NCI-H1436 treated with DMSO at 0.1 percent for 48 hours (cell line): ENCODE measurements around the gene FAM131B.
"Not testable (repeated sequence)": the region's sequence is repeated elsewhere in the genome, so short reads cannot be mapped to it uniquely, and the experiment has no call there.

Source experiments
- DNase-seq: peaks from one replicate; lab custom pipeline; 2025; lab: John Stamatoyannopoulos, UW

The FAM131B gene

DNA sequence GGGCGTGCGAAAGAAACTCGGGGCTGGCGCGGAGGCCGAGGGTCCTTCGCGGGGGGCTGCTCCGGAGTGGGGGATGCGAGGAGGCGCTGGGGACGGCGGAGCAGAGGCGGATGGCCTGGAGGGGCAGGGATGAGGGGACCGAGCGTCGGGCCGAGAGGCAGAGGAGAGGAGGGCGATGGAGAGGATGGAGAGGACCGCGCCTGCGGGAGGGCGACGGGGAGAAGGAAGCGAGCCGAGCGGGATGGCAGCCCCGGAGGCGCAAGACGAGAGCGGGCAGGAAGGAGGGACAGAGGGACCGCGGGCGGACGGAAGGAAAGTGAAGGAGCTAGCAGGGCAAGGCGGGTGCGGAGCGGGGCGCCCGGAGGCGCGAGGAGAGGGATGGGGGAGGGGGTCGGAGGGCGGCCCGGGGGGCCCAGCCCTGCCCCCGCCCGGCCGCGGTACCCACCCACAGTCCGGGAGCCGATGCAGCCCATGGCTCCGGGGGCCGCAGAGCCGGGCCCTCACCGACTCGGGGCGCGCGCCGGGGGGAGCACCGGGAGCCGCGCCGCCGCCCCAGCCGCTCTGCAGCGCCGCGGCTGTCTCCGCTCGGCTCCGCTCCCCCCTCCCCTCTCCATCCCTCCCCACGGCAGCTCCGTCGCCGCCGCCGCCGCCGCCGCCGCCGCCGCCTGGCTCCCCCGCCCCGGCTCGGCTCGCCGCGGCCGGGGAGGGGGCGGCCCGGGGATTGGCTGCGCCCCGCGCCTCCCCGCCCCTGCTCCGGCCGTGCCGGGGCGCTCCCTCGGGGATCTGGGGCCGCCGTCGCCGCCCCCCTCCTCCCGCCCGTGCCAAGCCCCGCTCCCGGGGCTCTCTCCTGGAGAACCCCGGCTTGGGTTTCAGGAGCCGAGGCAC, at the start of gene FAM131B:
Gene FAM131B (minus strand): TSS at position 583 of the 885 bp plus-strand sequence. CDS start 110 bp downstream, at position 473.
- DNase-seq: no peak

DNA sequence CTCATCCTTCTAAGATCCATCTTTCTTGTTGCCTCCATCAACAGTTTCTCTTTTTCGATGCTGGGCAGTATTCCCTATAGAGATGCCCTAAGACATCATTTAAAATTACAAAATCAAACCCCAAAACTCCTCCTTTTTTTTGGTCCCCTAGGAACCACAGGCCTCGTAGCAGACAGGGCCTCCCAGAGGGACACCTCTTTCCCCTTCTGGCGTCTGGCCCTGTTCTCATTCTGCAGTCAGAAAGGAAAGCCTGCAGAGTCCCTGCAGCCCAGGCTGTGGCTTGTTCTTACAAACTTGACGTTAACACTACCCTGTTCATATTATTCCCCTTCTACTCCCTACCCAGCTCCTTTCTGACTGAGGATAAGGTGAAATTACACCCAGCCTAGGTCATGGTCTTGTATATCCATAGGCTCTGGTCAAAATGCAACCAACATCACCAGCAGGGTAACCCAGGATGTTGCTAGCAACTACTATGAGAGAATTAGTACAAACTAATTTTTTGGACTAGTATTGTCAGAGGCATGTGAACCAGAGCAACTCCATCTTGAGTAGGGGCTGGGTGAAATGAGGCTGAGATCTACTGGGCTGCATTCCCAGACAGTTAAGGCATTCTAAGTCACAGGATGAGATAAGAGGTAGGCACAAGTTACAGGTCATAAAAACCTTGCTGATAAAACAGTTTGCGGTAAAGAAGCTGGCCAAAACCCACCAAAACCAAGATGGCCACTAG, 49.6 kb upstream of the FAM131B start:
- DNase-seq: no peak

DNA sequence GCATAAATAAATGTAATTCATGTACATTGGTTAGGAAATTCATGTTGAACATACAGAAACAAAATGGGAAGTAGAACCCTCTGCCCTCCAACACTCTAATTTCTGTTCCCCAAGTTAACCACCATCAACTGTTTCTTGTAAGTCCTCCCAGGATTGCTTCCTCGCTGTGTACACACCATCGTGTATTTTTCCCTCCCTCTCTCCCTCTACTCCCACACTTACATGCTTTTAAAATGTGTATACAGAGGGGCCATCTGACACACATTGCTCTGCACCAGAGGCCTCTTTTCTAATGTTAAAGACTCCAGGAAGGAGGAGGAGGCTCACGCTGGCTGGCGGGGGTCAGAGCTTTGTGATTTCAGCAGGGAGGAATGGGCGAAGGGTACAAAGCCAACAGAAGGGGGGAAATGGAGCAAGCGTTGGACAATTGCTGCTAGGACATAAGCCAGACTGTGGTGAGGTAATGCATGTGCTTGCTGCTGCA, 48.0 kb upstream of the FAM131B start:
- no peak for DNase-seq

DNA sequence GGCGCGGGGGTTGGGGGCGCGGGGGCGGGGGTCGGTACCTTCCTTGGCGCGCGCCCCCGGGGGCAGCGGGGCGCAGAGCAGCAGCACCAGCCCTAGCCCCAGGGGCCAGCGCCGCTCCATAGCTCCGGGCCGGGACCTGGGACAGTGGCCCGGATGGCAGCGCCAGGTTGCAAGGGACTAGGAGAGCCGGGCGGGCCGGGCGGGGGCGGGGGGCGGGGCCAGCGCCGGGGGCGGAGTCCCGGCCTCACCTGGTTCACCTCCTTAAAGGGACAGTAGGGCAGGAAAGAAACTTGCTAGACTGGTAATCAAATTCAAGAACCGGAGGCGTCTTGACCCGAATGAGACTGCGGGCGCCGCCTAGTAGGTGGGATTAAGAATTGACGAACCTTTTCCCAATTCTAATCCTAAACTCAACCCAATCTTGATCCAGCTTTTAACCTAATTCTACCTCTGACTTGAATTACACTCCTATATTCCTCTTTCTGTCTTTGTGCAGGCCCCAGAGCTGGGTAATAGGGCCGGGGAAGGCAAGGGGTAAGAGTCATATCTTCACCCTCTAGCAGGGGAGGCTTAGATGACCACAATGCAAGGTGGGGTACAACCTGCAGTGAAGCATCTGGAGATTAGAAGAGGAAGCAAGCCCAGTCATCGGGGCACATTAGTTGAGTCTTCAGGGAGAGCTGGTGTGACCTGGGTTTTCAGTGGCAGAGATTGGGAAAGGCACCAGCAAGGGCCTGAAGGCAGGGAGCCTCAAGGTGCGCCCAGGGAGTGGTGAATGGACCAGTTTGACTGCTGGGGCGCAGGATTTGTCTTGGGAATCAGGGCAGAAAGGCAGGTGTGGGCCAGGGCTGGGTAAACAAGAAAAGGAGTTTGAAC, 46.4 kb upstream of the FAM131B start, which contains the start of gene EPHA1:
Gene EPHA1 (minus strand): TSS at position 171 of the 876 bp plus-strand sequence. CDS start 51 bp downstream, at position 120.
- DNase-seq: no peak

DNA sequence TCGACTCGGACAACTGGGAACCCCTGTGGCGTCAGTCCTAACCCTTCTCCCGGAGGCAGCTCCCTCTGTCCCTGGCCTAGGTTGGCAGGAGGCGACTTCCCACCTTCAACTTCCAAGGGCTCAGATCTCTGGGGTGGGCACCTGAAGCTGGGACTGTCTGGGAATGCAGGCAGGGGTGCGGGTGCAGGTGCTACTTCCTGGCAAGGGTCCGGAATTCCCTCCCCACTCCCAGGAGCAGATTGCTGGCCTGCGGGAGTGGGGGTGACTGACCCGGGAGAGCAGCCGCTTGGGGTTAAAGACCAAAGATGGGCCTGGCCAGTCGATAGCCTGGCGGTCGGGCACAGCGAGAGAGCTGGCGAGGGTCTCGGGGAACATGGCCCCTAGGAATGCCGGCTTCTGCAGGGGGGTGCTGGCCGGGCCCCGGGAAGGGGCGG, 45.8 kb upstream of the FAM131B start:
- DNase-seq: no peak

DNA sequence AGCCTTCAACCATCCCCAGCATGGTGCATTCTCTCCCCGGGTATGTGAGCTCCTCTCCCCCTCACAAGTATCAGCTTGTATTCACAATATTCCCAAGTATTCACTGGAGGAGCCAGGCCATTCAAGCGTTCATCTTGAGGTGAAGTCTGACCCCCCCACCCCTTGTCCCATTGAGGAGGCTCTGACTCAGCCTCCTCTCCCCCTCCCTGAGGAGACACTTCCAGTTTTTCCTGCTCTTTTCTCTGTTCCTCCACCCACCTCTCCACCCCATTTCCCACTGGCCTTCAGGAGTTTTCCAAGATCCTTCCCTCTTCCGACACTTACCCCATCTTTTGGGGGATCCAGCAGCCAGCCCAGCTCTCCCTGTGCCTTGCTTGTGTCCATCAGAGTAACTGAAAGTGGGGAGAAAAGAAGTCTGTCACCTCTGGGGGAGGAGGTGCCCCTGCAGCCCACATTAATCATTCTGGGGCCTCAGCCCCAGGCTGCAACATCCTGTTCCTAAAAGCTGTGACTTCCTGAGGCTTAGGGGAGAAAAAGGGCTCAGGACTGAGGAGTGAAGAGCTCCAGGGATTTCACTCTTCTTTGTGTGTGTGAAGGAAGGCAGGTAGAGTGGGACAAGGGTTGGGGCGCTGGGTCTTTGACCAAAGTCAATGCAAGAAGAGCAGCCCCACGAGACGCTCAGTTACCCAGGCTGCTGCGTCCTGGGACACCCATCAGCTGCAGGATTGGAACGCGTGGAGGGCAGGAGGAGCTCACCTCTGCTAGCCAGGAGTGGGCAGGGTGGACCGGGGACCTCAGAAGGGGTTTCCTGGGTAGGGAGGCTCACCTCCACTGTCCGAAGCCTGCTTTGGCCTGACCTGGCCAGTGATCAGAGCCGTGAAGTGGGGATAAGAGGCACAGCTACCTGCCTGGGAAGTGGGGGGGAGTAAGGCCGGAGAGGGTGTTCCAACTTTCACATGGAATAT, 45.1 kb upstream of the FAM131B start:
- DNase-seq: no peak

DNA sequence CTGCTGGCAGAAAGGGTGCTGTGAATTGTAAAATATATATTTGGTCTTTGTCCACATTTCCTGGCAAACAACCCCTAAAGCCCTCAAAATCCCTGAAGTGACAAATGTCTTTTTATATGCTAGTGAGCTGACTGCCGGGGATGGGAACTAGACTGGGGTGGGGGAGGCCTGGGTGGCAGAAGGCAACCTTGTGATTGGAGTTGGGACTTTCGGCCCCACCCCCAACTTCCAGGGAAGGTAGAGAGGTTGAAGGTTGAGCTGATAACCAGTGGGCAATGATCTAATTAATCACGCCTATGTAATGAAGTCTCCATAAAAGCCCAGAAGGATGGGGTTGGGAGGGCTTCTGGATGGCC, 43.5 kb upstream of the FAM131B start:
- DNase-seq: no peak

DNA sequence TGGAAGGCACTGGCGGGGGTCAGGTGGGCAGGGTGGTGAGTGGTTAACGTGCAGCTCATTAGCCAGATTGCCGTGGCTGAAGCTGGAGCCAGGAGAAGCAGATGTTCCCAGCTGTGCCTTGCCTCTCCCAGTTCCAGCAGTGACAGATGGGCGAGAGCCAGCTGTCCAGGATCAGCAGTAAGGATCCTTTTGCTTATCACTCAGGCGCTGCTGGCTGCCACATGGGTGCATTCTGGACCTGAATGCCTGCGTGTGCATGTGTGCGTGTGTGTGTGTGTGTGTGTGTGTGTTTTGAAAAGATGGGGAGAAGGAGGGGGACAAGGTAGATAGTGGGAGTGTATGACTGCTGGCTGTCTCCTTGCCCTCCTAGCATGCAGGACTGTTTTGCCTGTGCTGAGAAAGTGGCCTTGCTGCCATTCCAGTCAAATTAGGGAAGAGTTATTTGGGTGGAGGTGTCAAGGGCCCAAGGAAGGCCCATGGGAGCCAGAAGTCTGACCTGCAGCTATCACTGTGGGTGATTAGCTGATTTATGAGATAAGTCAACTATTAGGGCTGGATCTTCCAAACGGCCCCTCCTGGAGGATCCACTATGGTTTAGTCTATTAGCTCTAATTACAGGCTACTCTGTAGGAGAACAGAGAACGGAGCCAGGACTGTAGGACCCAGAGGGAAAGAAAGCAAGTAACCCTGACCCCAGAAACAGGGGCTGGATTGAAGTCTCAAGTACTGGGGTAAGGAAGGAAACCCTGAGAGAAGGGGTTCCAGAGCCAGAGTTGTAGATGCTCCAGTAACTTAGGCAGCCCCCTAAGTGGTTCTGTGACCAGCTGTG, 42.9 kb upstream of the FAM131B start:
- DNase-seq: no peak

DNA sequence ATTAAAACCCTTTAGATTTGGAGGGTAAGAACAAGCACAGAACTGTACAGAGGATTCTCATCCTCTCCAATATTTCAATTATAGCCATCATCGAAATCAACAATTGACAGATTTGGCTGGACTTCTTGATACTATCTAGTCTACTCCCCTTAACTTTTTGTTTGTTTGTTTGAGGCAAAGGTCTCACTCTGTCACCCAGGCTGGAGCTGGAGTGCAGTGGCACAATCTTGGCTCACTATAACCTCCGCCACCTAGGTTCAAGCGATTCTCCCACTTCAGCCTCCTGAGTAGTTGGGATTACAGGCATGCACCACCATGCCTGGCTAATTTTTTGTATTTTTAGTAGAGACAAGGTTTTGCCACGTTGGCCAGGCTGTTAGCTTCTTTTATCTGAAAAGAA, 39.7 kb upstream of the FAM131B start:
- not testable (repeated sequence) for DNase-seq

DNA sequence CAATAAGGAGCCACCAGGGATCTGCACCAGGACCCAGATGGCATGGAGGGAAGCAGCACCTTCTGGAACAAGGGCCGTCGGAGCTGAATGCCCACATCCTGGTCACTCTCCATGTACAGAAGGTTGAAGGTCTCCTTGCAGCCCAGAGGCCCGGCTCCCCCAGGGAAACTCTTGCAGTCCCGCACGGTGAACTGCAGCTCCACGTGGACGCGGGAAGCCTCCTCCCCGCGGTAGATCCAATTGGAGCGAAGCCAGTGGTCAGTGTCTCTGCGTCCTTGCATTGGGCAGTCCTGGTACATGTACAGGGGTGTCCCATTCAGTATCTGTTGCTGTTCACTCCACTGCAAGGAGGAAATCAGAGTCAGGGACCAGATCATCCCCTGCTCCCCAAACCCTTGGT, 38.8 kb upstream of the FAM131B start:
- no peak for DNase-seq

DNA sequence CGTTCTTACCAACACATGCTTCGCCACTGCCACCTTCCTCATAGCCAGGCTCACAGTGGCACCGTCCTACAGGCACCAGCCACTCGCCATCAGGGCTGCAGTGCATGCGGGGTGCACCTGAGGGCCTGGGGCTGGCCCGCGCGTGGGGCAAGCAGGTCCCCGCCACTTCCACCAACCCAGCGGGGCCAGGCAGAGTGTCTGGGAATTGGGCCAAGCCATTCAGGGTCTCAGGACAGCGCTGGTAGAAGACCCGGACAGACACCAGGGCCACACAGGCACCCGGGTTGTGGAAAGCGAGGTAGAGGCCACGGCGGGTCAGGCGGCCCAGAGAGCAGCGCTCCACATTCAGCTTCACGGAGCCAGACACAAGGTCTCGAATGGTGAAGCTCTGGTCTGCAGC, 37.1 kb upstream of the FAM131B start:
- no peak for DNase-seq

DNA sequence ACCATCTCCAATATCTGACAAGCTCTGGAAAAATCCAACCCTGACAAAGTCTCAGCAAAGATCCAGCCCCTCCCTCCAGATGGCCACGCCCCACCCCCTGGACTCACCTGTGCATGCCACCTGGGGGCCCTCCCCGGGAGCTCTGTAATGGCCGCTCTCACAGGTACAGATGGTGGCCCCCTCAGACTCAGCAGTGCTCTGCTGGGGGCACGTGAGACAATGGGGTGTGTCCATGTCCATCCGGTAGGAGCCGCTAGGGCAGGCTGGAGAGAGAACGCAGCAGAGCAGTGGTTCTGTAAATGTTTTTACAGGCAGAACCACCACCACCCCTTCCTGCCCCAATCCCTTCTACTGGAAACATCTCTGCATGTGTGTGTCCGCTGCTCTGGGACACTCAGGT, 36.6 kb upstream of the FAM131B start:
- DNase-seq: no peak

DNA sequence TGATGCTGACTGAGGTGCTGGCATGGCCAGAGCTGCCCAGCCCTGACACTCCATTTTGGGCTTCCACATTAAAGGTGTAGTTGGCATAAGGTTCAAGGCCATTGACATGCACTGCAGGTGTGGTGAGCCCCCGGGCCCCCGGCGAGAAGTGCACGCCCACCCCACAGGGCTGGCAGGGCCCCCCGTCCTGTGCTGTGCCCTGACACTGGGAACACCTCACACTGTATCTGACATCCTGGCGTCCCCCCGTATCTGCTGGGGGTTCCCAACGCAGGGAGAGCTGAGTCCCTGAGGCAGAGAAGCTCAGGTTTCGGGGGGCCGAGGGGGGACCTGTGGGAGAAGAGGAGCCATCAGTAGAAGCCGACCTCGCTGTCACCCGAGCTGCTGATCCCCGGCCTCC, 36.1 kb upstream of the FAM131B start:
- DNase-seq: no peak

DNA sequence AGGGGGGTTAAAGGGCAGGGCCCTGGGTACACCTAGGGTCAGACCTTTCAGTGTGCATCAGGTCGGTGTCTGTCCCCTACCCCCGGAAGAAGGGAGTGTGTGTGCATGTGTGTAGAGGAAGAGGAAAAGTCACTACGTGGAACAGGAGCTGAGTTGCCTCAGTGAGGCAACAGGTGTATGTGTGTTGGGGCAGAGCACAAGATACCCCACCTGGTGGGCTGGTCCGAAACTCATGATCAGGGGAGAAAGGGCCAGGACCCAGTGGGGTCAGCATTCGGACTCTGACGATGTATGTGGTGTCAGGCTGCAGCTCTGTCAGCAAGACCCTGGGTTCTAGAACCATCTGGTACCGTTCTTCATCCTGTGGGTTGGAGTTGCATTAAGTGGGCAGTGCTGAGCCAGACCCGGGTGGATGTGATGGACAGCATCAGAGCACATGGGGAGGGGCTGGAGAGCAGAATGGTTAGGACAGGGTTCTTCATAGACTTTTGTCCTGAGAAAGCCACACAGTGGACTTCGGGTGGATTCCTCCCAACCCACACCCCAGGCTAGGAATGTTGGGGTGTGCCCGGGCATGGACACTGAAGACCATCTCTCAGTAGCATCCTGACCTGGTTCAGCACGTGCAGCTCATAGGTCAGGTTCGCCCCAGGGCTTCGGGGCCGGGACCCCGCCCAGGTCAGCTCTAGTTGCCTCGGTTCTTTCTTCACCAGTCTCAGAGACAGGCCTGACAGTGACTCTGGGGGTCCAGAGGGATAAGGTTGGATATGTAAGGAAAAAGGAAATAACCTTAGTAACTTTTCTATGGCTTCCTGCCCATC, 35.4 kb upstream of the FAM131B start:
- no peak for DNase-seq

DNA sequence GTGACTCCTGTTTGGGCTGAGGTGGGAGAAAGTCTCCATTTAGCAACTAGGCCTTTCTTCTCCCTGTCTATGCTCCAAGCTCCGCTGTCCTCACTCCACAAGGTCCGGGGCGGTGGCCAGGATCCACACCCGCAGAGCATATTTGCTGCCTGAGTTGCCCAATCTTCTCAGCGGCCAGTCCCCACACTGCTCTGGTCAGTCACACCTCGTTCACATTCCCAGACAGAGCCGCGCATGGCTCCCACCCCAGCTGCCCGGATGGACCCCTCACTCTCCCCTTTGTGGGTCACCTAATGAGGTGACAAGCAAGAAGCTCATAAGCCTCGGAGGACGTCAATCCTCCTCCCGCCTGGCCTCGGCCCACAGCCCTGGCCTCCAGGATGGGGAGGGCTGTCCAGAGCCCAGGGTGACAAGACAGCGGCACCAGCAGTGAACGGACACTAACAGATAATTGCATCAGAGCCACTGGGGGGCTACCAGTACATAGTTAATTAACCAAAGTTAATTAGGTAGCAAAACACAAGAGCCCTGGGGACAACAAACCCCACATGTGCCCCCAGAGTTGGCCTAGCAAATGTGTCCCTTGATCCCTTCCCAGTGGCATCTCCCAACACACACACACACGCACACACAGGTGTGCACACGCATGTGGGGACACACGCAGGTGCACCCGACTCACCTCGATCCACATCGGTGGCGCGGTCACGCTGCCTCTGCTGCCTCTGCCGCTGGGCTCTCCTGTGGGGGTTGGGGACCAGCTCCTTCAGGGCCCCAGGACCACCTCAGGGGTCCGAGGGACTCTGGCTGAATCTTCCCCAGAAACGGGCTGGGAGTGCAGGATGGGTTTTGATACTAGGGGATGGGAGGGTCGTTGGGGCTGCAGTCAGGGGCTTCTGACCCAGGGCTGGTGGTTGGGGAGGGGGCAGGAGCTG, 34.4 kb upstream of the FAM131B start:
- no peak for DNase-seq

DNA sequence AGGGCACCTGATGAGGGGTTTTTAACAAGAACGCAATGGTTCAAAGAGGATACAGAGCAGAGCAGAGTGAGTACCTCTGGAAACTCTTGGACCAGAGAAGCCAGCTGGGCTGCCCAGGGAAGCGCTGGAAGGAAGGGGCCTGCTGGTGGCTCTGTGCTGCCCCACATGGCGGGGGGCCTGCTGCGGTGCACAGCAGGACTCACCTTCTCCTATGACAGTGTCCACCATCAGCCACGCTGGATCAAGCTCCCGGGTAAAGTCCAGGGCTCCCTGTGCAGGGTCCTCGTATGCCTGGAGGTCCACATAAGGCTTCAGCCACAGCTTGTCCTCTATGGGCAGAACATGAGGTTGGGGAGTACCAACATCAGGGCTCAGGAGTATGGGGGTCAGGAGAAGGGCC, 33.7 kb upstream of the FAM131B start:
- no peak for DNase-seq

DNA sequence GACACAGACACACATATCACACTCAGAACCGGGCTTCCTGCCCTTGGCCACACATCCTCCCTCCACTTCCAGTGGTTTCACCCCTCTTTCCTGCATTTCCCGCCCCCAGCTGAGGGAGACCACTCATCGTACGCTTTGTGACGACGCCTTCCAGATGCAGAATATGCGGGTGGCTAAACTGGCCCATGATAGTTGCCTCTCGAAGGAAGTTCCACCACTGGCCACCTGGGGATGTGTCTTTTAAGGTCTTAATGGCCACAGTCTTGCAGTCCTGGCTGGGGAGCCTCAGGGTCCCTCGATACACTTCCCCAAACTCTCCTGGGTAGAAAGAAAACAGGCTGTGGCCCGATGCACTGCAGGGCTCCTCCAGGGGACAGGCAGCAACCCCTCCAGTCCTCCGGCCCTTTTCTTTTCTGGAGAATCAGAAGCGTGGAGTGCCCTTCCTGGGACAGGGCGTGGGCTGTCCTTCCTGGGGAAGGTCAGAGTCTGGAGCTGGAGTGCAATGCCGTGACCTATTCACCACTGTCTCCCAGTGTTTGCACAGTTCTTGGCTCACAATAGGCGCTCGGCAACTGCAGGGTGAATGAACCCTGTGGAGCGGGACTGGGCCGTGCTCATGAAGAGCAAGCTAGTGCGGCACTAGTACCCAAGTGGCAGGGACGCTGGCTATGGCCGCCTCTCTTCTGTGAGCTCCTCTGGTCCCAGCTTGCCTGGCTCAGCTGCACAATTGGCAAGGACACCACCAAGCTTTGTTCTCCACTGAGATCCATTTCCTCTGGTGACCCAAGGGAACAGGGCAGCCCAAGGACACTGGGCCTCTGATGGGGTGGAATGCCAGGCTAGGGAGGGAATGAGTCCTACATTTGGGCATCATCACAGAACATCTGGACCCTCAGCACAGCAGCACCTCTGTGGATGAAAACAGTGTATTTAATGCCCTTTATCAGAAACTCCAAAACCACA, 33.0 kb upstream of the FAM131B start:
- DNase-seq: no peak
